MM.1S (cell line): ENCODE measurements around the gene PGBD5.

Experiments
- DNase-seq: peaks from one replicate; pipeline ENCODE4 v3.0.0-alpha.2; 2015
- H2AFZ ChIP-seq: fragments of 300-600 bp; sonication (generic); 2 replicates; pipeline ENCODE4 v1.6.0; 2016; ENCODE audit warnings: antibody characterized with exemption, low read length
- H3F3A ChIP-seq: fragments of 300-600 bp; sonication (generic); 2 replicates; pipeline ENCODE4 v1.6.1; 2016; ENCODE audit warnings: mild to moderate bottlenecking, antibody characterized with exemption, low read length, moderate library complexity, mixed read lengths; ENCODE audit not compliant: insufficient read depth
- H3K27ac ChIP-seq: fragments of 300-600 bp; sonication (generic); 2 replicates; pipeline ENCODE4 v1.5.1; 2016; ENCODE audit warnings: mild to moderate bottlenecking, low read length
- H3K27me3 ChIP-seq: fragments of 300-600 bp; sonication (generic); replicated peaks from 2 replicates; pipeline ENCODE4 v1.6.0; 2016; ENCODE audit warnings: low read length; ENCODE audit not compliant: insufficient read depth
- H3K36me3 ChIP-seq: fragments of 300-600 bp; sonication (generic); replicated peaks from 2 replicates; pipeline ENCODE4 v1.6.1; 2016; ENCODE audit warnings: mild to moderate bottlenecking, low read length, mixed read lengths; ENCODE audit not compliant: insufficient read depth
- H3K4me1 ChIP-seq: fragments of 300-600 bp; sonication (generic); 2 replicates; pipeline ENCODE4 v1.6.1; 2016; ENCODE audit warnings: low read length, mixed read lengths
- H3K4me2 ChIP-seq: fragments of 300-600 bp; sonication (generic); 2 replicates; pipeline ENCODE4 v1.6.0; 2016; ENCODE audit warnings: low read depth, low read length
- H3K4me3 ChIP-seq: fragments of 300-600 bp; sonication (generic); 2 replicates; pipeline ENCODE4 v1.5.1; 2016; ENCODE audit warnings: low read length, mixed read lengths
- H3K79me2 ChIP-seq: fragments of 300-600 bp; sonication (generic); 2 replicates; pipeline ENCODE4 v1.6.1; 2016; ENCODE audit warnings: mixed run types, low read length, mixed read lengths
- H3K9ac ChIP-seq: fragments of 300-600 bp; sonication (generic); 2 replicates; pipeline ENCODE4 v1.6.1; 2016; ENCODE audit warnings: low read length, mixed read lengths
- H3K9me2 ChIP-seq: fragments of 300-600 bp; sonication (generic); replicated peaks from 2 replicates; pipeline ENCODE4 v1.6.1; 2016; ENCODE audit warnings: mild to moderate bottlenecking, low read length, mixed read lengths; ENCODE audit not compliant: insufficient read depth
- H3K9me3 ChIP-seq: fragments of 300-600 bp; sonication (generic); replicated peaks from 2 replicates; pipeline ENCODE4 v1.6.1; 2016; ENCODE audit warnings: mild to moderate bottlenecking, low read length, mixed read lengths; ENCODE audit not compliant: insufficient read depth
- H4K20me1 ChIP-seq: fragments of 300-600 bp; sonication (generic); 2 replicates; pipeline ENCODE4 v1.6.1; 2016; ENCODE audit warnings: mild to moderate bottlenecking, low read length, moderate library complexity, mixed read lengths; ENCODE audit not compliant: insufficient read depth
- CTCF ChIP-seq: fragments of 300-600 bp; sonication (generic); IDR thresholded peaks from 2 replicates; pipeline ENCODE4 v1.5.1; 2016; ENCODE audit warnings: antibody characterized with exemption, low read length, mixed read lengths
- EZH2 ChIP-seq: fragments of 300-600 bp; sonication (generic); optimal IDR thresholded peaks from 2 replicates; pipeline ENCODE3; 2017; ENCODE audit warnings: low read depth, mild to moderate bottlenecking, antibody characterized with exemption, low read length, mixed read lengths
- EZH2phosphoT487 ChIP-seq: fragments of 300-600 bp; sonication (generic); IDR thresholded peaks from 2 replicates; pipeline ENCODE4 v1.6.1; 2018; ENCODE audit warnings: antibody characterized with exemption, low read length

The PGBD5 gene

GRCh38 chr1:230289350-230289644 is 136.8 kb downstream of the PGBD5 start:
- no peak overlapping the region for H3K4me2 ChIP-seq

GRCh38 chr1:230288641-230289349 is 137.3 kb downstream of the PGBD5 start:
- H3K9ac ChIP-seq = no peak overlapping the region
- H3K27me3 ChIP-seq = no peaks in the 10 kb centered on the region
- H3K9me3 ChIP-seq = no peaks in the 10 kb centered on the region
- no peaks in the 10 kb centered on the region for H3K4me1 ChIP-seq
- H3K4me2 ChIP-seq = no peak overlapping the region
- no peaks in the 10 kb centered on the region for H3K9me2 ChIP-seq
- H2AFZ ChIP-seq = no peak overlapping the region
- no peaks in the 10 kb centered on the region for H3F3A ChIP-seq
- DNase-seq = no peak
- H3K4me3 ChIP-seq = no peak overlapping the region
- no peaks in the 10 kb centered on the region for H4K20me1 ChIP-seq
- TF ChIP-seq CTCF (no peak), EZH2 (no peak), EZH2phosphoT487 (no peak)
- no peaks in the 10 kb centered on the region for H3K79me2 ChIP-seq
- H3K36me3 ChIP-seq = no peaks in the 10 kb centered on the region
- no peak overlapping the region for H3K27ac ChIP-seq

More at GRCh38 chr1:230289350-230289644, 136.8 kb downstream of the PGBD5 start:
- Histone ChIP-seq H3K27ac (no peak overlapping the region), H3K4me3 (no peak overlapping the region), H3F3A (no peaks in the 10 kb centered on the region), H3K36me3 (no peaks in the 10 kb centered on the region), H2AFZ (no peak overlapping the region), H3K9me3 (no peaks in the 10 kb centered on the region), H4K20me1 (no peaks in the 10 kb centered on the region), H3K79me2 (no peaks in the 10 kb centered on the region), H3K4me1 (no peaks in the 10 kb centered on the region), H3K27me3 (no peaks in the 10 kb centered on the region), H3K9me2 (no peaks in the 10 kb centered on the region), H3K9ac (no peak overlapping the region)
- TF ChIP-seq EZH2 = no peak
- TF ChIP-seq EZH2phosphoT487 = no peak
- TF ChIP-seq CTCF = no peak
- no peak for DNase-seq

DNA sequence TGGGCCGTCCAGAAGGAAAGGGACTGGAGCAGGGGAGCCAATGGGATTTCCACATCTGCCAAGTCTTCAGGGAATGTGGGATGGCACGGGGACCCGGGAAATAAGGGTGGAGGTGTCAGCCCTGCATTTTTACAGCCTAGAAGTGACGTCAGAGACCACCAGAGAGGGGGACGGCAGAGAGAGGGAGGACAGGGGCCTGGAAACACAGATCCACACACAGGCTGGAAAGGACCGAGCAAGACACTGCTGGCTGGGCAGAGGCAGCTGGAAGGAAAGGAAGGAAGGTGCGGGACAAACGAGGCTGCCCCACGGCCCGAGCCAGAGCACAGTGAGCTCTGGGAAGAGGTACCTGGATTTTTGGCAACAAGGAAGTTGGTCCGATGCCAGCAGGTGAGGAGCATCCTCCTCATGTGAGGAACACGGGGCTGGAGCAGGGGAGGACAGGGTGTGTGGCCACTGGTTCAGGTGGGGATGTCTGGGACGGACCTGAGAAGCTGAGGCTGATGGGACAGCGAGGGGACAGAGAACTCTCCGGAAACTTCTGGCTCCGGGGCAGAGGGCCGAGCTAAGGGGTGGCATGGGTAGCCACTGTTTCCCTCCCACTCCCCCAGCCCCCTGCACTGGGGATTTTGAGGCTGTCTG is 138.3 kb downstream of the PGBD5 start:
- Histone ChIP-seq H3K9me2 (no peaks in the 10 kb centered on the region), H3K4me3 (no peak overlapping the region), H3F3A (no peaks in the 10 kb centered on the region), H3K9me3 (no peaks in the 10 kb centered on the region), H4K20me1 (no peaks in the 10 kb centered on the region), H3K36me3 (no peaks in the 10 kb centered on the region), H3K27me3 (no peaks in the 10 kb centered on the region), H2AFZ (no peak overlapping the region), H3K27ac (no peak overlapping the region), H3K79me2 (no peaks in the 10 kb centered on the region), H3K9ac (no peak overlapping the region), H3K4me2 (no peak overlapping the region), H3K4me1 (no peaks in the 10 kb centered on the region)
- TF ChIP-seq EZH2 = no peak
- TF ChIP-seq CTCF = no peak
- TF ChIP-seq EZH2phosphoT487 = no peak
- DNase-seq = no peak
